GM12878 (cell line): ENCODE measurements around the gene SRSF5. TPM values are rescaled to one million over a fixed set of nuclear protein-coding genes. Genes with fewer than 3 reads are reported as not detected.

Experiments used
- ATAC-seq: fragments of 200-7000 bp; cut with Tn5 transposase; 3 replicates; pipeline ENCODE4 v1.9.1; 2020; ENCODE audit warnings: mild to moderate bottlenecking, moderate library complexity
- Bru-seq: library from RNA; stranded (reverse); fragments of 400-500 nt; gene quantifications from one replicate; lab custom pipeline; 2021; lab: Mats Ljungman, UMichigan
- BruChase-seq, 2 experiments: library from RNA; stranded (reverse); fragments of 400-500 nt; gene quantifications; one replicate each; lab custom pipeline; 2021; lab: Mats Ljungman, UMichigan
- BruUV-seq: library from RNA; stranded (reverse); fragments of 400-500 nt; replicated peaks from 2 replicates; lab custom pipeline; 2021; lab: Mats Ljungman, UMichigan
- CTCF ChIA-PET: fragments of 300-600 bp; sonication (Branson Sonifier 250); formaldehyde crosslinking; extraction: SDS; loops from one replicate; lab custom pipeline; 2021; ENCODE audit warnings: inconsistent platforms; lab: Yijun Ruan, JAX
- POLR2A ChIA-PET: fragments of 350-600 bp; formaldehyde crosslinking; extraction: SDS; loops from one replicate; lab custom pipeline; 2021; ENCODE audit warnings: inconsistent platforms; lab: Charles Lee
- RAD21 ChIA-PET: fragments of 300-600 bp; sonication (Branson Sonifier 250); formaldehyde crosslinking; loops from one replicate; lab custom pipeline; 2023; ENCODE audit warnings: antibody characterized with exemption; ENCODE audit not compliant: unreplicated experiment; lab: Charles Lee
- SMC1A ChIA-PET: fragments of 300-600 bp; sonication (Branson Sonifier 250); formaldehyde crosslinking; loops from one replicate; lab custom pipeline; 2023; ENCODE audit not compliant: unreplicated experiment, uncharacterized antibody; lab: Charles Lee
- DNase-seq: peaks from one replicate; pipeline ENCODE4 v3.0.0-alpha.2; 2011; ENCODE audit warnings: low read depth, low spot score
- FAIRE-seq: peaks from 3 replicates; lab custom pipeline; 2011; peaks lifted over from hg19 to GRCh38; lab: Jason Lieb, UNC
- H2AFZ ChIP-seq: 2 replicates; pipeline ENCODE4 v1.6.0; 2011; ENCODE audit warnings: low read depth, low read length, control low read depth; ENCODE audit not compliant: control insufficient read depth
- H3K27ac ChIP-seq: 2 replicates; pipeline ENCODE4 v1.5.1; 2011; ENCODE audit warnings: control low read depth; ENCODE audit not compliant: control insufficient read depth, insufficient read depth
- H3K27me3 ChIP-seq, 2 experiments: replicated peaks in 1 of 2; 2 replicates each; pipeline versions ENCODE4 v1.6.0 to v1.6.1; 2011; ENCODE audit warnings: low read length in 1 of 2; ENCODE audit not compliant: control insufficient read depth in 2 of 2, insufficient read depth in 2 of 2
- H3K36me3 ChIP-seq, 2 experiments: 2 replicates each; pipeline ENCODE4 v1.5.1; 2011; ENCODE audit warnings: low read length in 1 of 2; ENCODE audit not compliant: control insufficient read depth in 2 of 2, insufficient read depth in 2 of 2
- H3K4me1 ChIP-seq: 2 replicates; pipeline ENCODE4 v1.6.1; 2011; ENCODE audit warnings: mild to moderate bottlenecking, low read length, moderate library complexity, mixed read lengths; ENCODE audit not compliant: control insufficient read depth, insufficient read depth
- H3K4me2 ChIP-seq: 2 replicates; pipeline ENCODE4 v1.6.0; 2011; ENCODE audit warnings: control low read depth; ENCODE audit not compliant: control insufficient read depth, insufficient read depth
- H3K4me3 ChIP-seq: fragments of 200-600 bp; sonication (generic); 2 replicates; pipeline ENCODE4 v1.5.1; 2016
- H3K79me2 ChIP-seq: 2 replicates; pipeline ENCODE4 v1.6.0; 2011; ENCODE audit warnings: low read length; ENCODE audit not compliant: control insufficient read depth, insufficient read depth
- H3K9ac ChIP-seq: 2 replicates; pipeline ENCODE4 v1.8.0; 2011; ENCODE audit warnings: low read length, control low read depth, mixed read lengths; ENCODE audit not compliant: control insufficient read depth, insufficient read depth
- H3K9me3 ChIP-seq: replicated peaks from 3 replicates; pipeline ENCODE4 v1.5.1; 2011; ENCODE audit warnings: mild to moderate bottlenecking, low read length; ENCODE audit not compliant: control insufficient read depth, insufficient read depth
- H4K20me1 ChIP-seq: 2 replicates; pipeline ENCODE4 v1.6.0; 2011; ENCODE audit not compliant: control insufficient read depth, insufficient read depth
- CBX3 ChIP-seq: fragments of 200-600 bp; sonication (generic); IDR thresholded peaks from 2 replicates; pipeline ENCODE4 v1.6.1; 2016; ENCODE audit warnings: low read depth, borderline replicate concordance
- DPF2 ChIP-seq: fragments of 450-650 bp; IDR thresholded peaks from 2 replicates; pipeline ENCODE4 v1.6.1; 2017; ENCODE audit warnings: mild to moderate bottlenecking
- NFYB ChIP-seq: IDR thresholded peaks from 2 replicates; pipeline ENCODE4 v1.6.1; 2011; ENCODE audit warnings: low read depth, mild to moderate bottlenecking, low read length, improper control_type of control experiment, moderate library complexity; ENCODE audit not compliant: insufficient read depth
- YBX1 ChIP-seq: fragments of 450-650 bp; IDR thresholded peaks from 2 replicates; pipeline ENCODE4 v1.6.1; 2016; ENCODE audit warnings: antibody characterized with exemption
- WGBS: methylation state at CpG from one replicate; pipeline ENCODE4 v1.1.6; 2016; ENCODE audit warnings: low lambda C conversion rate; ENCODE audit not compliant: insufficient replicate concordance, insufficient coverage; ENCODE audit errors: missing lambda C conversion rate; 5-methylcytosine and 5-hydroxymethylcytosine counted together
- in situ Hi-C: fragments of 300-500 bp; cut with MboI; formaldehyde crosslinking; loops from 9 replicates; pipeline ENCODE4 v1.14.3; 2018; ENCODE audit warnings: mixed read lengths
- intact Hi-C: fragments of 100-400 bp; cut with micrococcal nuclease; formaldehyde crosslinking; loops from one replicate; pipeline ENCODE4 v1.14.2; 2022; ENCODE audit not compliant: unreplicated experiment
- long read RNA-seq, 2 experiments: library from polyadenylated mRNA; unstranded; transcript quantifications; one replicate each; pipeline ENCODE4 v2.0.0, GENCODE V29; 2019 to 2020
- polyA minus RNA-seq, 3 experiments: library from RNA; depleted of rRNA, polyadenylated mRNA; stranded (reverse); fragments of >200 nt; gene quantifications; 2 replicates each; pipeline ENCODE4 v1.2.3, GENCODE V29; 2011
- polyA plus RNA-seq, 11 experiments: library from polyadenylated mRNA; depleted of rRNA in 4 of 11; unstranded in 6 of 11; stranded (reverse) in 5 of 11; fragments of >200 nt; fragmentation: Nextera tagmentation in 4 of 11; fragmentation: Illumina TruSeq in 1 of 11; extraction: Ambion mirVana in 4 of 11; extraction: Trizol in 1 of 11; gene quantifications; 1 replicate in 1 of 11; 2 replicates in 10 of 11; pipeline versions ENCODE4 v1.2.1 to v1.2.3, GENCODE V29; 2011 to 2016; ENCODE audit warnings: inconsistent platforms in 2 of 11, missing spikeins in 2 of 11, low read depth in 1 of 11
- total RNA-seq, 4 experiments: library from RNA; depleted of rRNA in 3 of 4; stranded (reverse); fragments of >200 nt in 3 of 4; fragmentation: Illumina TruSeq in 1 of 4; extraction: Trizol in 1 of 4; gene quantifications; 2 replicates each; pipeline versions ENCODE4 v1.2.1 to v1.2.3, GENCODE V29; 2013 to 2021
- TF ChIP-seq, protein P1 (sequence below): fragments of 450-650 bp; IDR thresholded peaks from 2 replicates; pipeline ENCODE4 v1.6.1; 2014; ENCODE audit warnings: mild to moderate bottlenecking
- TF ChIP-seq, protein P2 (sequence below): fragments of 450-650 bp; IDR thresholded peaks from 2 replicates; pipeline ENCODE4 v1.6.1; 2018; ENCODE audit warnings: mild to moderate bottlenecking, low read depth, moderate library complexity; ENCODE audit not compliant: partially characterized antibody
- TF ChIP-seq, protein P3 (sequence below): IDR thresholded peaks from 2 replicates; pipeline ENCODE4 v1.6.1; 2011; ENCODE audit warnings: low read depth, mild to moderate bottlenecking, low read length, moderate library complexity, borderline replicate concordance; ENCODE audit errors: extremely low read depth
- TF ChIP-seq, protein P4 (sequence below): fragments of 450-650 bp; IDR thresholded peaks from 2 replicates; pipeline ENCODE4 v1.6.1; 2017; ENCODE audit warnings: mild to moderate bottlenecking, moderate library complexity

SRSF5 gene
- 912 and 920 TPM in 2 replicates for total RNA-seq (2013; cell fraction: nucleolus; rRNA removed)
- total RNA-seq (2014; rRNA removed) (179 and 209 TPM in 2 replicates), total RNA-seq (2014; rRNA removed; fragmentation: Illumina TruSeq; extraction: Trizol) (249 and 265 TPM in 2 replicates), total RNA-seq (2021) (278 and 291 TPM in 2 replicates), polyA plus RNA-seq (2011; rRNA removed) (369 and 477 TPM in 2 replicates), polyA plus RNA-seq (2014; fragmentation: Illumina TruSeq; extraction: Trizol) (370 and 405 TPM in 2 replicates), polyA plus RNA-seq (2014; fragmentation: Nextera tagmentation; extraction: Ambion mirVana) (100 to 1,000 TPM; 136 to 225 TPM), polyA plus RNA-seq (2014; rRNA removed) (451 and 453 TPM in 2 replicates), polyA plus RNA-seq (2016; fragmentation: Nextera tagmentation; extraction: Ambion mirVana) (100 to 1,000 TPM; 266 to 284 TPM), polyA minus RNA-seq (2011; rRNA and poly(A)+ RNA removed) (137 and 170 TPM in 2 replicates), Bru-seq, nascent RNA (percentile 94 among the genes with signal in this experiment), BruChase-seq, experiment 1, labeled RNA remaining after a 6-hour chase (percentile 95 among the genes with signal in this experiment), BruChase-seq, experiment 2, labeled RNA remaining after a 2-hour chase (percentile 97 among the genes with signal in this experiment)
- polyA plus RNA-seq (2011; ENCODE audit: low read depth) = 182 TPM
- 169 and 173 TPM in 2 replicates for polyA plus RNA-seq (2011; cell fraction: cytosol; rRNA removed)
- polyA plus RNA-seq (2011; cell fraction: nucleus; rRNA removed) = 1,417 and 1,542 TPM in 2 replicates
- polyA plus RNA-seq (2012) = 314 and 433 TPM in 2 replicates
- polyA minus RNA-seq (2011; cell fraction: cytosol; rRNA and poly(A)+ RNA removed) = 87.6 and 101 TPM in 2 replicates
- 300 and 376 TPM in 2 replicates for polyA minus RNA-seq (2011; cell fraction: nucleus; rRNA and poly(A)+ RNA removed)
- long read RNA-seq, experiment 1, transcript SRSF5-217 (8 exons, 1,500 nt) = major isoform, 28 of 76 reads
- long read RNA-seq, experiment 1, partial matches to known transcripts = 15 of 76 reads
- long read RNA-seq, experiment 1, other reads (novel, unspliced or antisense) = 28 of 76 reads
- long read RNA-seq, experiment 2, transcript SRSF5-212 (7 exons, 2,443 nt) = minor isoform, 16 of 830 reads
- long read RNA-seq, experiment 2, transcript SRSF5-207 (6 exons, 3,044 nt) = minor isoform, 6 of 830 reads
- long read RNA-seq, experiment 2, transcript SRSF5-217 (8 exons, 1,500 nt) = major isoform, 201 of 830 reads
- long read RNA-seq, experiment 2, transcript SRSF5-201 (8 exons, 1,638 nt) = minor isoform, 27 of 830 reads
- long read RNA-seq, experiment 2, partial matches to known transcripts = 173 of 830 reads
- long read RNA-seq, experiment 2, other reads (novel, unspliced or antisense) = 401 of 830 reads

DNA sequence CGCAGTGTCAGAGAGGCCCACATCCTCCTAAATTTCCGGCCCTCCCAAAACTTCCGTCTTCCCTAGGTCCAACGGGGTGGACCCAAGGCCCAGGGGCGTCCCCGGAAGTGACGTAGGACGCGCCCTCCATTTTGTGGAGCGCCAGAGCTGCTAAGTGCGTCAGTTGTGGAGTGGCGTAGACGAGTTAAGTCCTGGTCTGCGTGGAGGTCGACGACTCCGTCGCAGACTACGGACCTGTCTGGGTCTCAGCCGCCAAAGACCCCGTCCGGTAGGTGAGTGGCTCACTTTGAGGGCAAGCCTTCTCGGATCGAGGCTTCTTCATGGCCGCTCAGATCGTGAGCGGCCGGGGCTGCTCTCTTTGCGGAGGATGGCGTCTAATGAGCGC lies at the start of gene SRSF5:
Gene SRSF5 (plus strand): TSS at position 159 of the 385 bp plus-strand sequence. CDS start 1,015 bp downstream, outside the sequence.
- H3K27ac ChIP-seq = peak within 1 kb of the TSS; percentile 100
- no TSS peak for BruUV-seq
- in situ Hi-C loops (no loop called here), intact Hi-C loops (loop anchor here (2.0 kb wide), 1 partner anchor 164 kb away; no protein-coding TSS in a partner anchor)
- ChIA-PET RAD21 (interaction anchor here (0.5 to 1.0 kb wide), 3 partner anchors 12 to 619 kb away, joined by 3 to 4 read pairs (median 3); partner anchors contain the start of gene SUSD6), SMC1A (interaction anchor here (0.7 to 2.0 kb wide), 5 partner anchors 24 to 369 kb away, joined by 3 to 8 read pairs (median 4); partner anchors contain the start of genes ERH and SLC39A9), POLR2A (interaction anchor here (0.6 to 1.5 kb wide), 7 partner anchors 10 to 1729 kb away, joined by 3 to 5 read pairs (median 4); partner anchors contain the start of gene SUSD6), CTCF (interaction anchor here (0.8 to 1.4 kb wide), 3 partner anchors 52 to 188 kb away, joined by 3 read pairs; no protein-coding TSS in a partner anchor)
- H4K20me1 ChIP-seq = no peaks in the 10 kb centered on the region; the same call in 1 of the 2 replicates
- H3K27me3 ChIP-seq = no peaks in the 10 kb centered on the region; a peak in 1 of 4 replicates
- DNase-seq (peak; percentile 88), ATAC-seq (peak; percentile 91), FAIRE-seq (no peak)
- H3K4me3 ChIP-seq = peak within 1 kb of the TSS; percentile 88
- peaks cover 5% of the 10 kb centered on the region; the same call in 2 of the 3 replicates for H3K9me3 ChIP-seq
- peaks cover 15 to 17% of the 10 kb centered on the region in 2 experiments for H3K36me3 ChIP-seq
- H3K9ac ChIP-seq = peak within 1 kb of the TSS; percentile 100
- H3K4me2 ChIP-seq = peak within 1 kb of the TSS; percentile 93
- WGBS = under 1% methylated on average over 31 of the region's 31 CpGs
- peak within 1 kb of the TSS; percentile 92 for H2AFZ ChIP-seq
- H3K79me2 ChIP-seq = peaks cover 36% of the 10 kb centered on the region
- peaks cover 5% of the 10 kb centered on the region; the same call in 1 of the 2 replicates for H3K4me1 ChIP-seq
- no peak for TF ChIP-seq DPF2
- TF ChIP-seq, protein P1, sequence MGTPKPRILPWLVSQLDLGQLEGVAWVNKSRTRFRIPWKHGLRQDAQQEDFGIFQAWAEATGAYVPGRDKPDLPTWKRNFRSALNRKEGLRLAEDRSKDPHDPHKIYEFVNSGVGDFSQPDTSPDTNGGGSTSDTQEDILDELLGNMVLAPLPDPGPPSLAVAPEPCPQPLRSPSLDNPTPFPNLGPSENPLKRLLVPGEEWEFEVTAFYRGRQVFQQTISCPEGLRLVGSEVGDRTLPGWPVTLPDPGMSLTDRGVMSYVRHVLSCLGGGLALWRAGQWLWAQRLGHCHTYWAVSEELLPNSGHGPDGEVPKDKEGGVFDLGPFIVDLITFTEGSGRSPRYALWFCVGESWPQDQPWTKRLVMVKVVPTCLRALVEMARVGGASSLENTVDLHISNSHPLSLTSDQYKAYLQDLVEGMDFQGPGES = no peak
- TF ChIP-seq NFYB = no peak
- TF ChIP-seq, protein P2, sequence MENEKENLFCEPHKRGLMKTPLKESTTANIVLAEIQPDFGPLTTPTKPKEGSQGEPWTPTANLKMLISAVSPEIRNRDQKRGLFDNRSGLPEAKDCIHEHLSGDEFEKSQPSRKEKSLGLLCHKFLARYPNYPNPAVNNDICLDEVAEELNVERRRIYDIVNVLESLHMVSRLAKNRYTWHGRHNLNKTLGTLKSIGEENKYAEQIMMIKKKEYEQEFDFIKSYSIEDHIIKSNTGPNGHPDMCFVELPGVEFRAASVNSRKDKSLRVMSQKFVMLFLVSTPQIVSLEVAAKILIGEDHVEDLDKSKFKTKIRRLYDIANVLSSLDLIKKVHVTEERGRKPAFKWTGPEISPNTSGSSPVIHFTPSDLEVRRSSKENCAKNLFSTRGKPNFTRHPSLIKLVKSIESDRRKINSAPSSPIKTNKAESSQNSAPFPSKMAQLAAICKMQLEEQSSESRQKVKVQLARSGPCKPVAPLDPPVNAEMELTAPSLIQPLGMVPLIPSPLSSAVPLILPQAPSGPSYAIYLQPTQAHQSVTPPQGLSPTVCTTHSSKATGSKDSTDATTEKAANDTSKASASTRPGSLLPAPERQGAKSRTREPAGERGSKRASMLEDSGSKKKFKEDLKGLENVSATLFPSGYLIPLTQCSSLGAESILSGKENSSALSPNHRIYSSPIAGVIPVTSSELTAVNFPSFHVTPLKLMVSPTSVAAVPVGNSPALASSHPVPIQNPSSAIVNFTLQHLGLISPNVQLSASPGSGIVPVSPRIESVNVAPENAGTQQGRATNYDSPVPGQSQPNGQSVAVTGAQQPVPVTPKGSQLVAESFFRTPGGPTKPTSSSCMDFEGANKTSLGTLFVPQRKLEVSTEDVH = no peak
- TF ChIP-seq CBX3 = no peak
- TF ChIP-seq, protein P3, sequence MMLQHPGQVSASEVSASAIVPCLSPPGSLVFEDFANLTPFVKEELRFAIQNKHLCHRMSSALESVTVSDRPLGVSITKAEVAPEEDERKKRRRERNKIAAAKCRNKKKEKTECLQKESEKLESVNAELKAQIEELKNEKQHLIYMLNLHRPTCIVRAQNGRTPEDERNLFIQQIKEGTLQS = no peak
- TF ChIP-seq, protein P4, sequence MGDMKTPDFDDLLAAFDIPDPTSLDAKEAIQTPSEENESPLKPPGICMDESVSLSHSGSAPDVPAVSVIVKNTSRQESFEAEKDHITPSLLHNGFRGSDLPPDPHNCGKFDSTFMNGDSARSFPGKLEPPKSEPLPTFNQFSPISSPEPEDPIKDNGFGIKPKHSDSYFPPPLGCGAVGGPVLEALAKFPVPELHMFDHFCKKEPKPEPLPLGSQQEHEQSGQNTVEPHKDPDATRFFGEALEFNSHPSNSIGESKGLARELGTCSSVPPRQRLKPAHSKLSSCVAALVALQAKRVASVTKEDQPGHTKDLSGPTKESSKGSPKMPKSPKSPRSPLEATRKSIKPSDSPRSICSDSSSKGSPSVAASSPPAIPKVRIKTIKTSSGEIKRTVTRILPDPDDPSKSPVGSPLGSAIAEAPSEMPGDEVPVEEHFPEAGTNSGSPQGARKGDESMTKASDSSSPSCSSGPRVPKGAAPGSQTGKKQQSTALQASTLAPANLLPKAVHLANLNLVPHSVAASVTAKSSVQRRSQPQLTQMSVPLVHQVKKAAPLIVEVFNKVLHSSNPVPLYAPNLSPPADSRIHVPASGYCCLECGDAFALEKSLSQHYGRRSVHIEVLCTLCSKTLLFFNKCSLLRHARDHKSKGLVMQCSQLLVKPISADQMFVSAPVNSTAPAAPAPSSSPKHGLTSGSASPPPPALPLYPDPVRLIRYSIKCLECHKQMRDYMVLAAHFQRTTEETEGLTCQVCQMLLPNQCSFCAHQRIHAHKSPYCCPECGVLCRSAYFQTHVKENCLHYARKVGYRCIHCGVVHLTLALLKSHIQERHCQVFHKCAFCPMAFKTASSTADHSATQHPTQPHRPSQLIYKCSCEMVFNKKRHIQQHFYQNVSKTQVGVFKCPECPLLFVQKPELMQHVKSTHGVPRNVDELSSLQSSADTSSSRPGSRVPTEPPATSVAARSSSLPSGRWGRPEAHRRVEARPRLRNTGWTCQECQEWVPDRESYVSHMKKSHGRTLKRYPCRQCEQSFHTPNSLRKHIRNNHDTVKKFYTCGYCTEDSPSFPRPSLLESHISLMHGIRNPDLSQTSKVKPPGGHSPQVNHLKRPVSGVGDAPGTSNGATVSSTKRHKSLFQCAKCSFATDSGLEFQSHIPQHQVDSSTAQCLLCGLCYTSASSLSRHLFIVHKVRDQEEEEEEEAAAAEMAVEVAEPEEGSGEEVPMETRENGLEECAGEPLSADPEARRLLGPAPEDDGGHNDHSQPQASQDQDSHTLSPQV = no peak
- TF ChIP-seq YBX1 = no peak
